HG02642 (cell line): Measurements from ENCODE around the gene USP34.
"Not testable (repeated sequence)": the region's sequence is repeated elsewhere in the genome, so short reads cannot be mapped to it uniquely, and the experiment has no call there.

Experiments used
- ATAC-seq: cut with Tn5 transposase; IDR thresholded peaks from one replicate; pipeline ENCODE4 v1.9.1; 2021; ENCODE audit warnings: mild to moderate bottlenecking; ENCODE audit not compliant: unreplicated experiment, poor library complexity

USP34 gene

DNA sequence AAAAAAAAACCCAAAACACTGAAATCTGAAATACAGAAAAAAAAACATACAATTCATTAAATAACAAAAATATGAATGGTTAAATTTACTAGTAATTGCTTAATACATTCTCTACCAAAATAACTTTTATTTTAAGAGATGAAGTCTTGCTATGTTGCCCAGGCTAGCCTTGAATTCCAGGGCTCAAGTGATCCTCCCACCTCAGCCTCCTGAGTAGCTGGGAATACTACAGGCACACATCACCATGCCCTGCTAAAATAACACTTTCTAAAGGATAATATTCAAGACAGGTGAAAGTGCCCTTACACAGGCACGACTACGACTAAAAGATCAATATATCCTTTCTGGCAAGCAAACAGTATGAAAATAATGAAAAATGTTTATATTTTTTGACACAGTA, 9.5 kb downstream of the USP34 start:
- no peak for ATAC-seq

GRCh38 chr2:61460163-61460562, 10.7 kb downstream of the USP34 start:
- no peak for ATAC-seq

DNA sequence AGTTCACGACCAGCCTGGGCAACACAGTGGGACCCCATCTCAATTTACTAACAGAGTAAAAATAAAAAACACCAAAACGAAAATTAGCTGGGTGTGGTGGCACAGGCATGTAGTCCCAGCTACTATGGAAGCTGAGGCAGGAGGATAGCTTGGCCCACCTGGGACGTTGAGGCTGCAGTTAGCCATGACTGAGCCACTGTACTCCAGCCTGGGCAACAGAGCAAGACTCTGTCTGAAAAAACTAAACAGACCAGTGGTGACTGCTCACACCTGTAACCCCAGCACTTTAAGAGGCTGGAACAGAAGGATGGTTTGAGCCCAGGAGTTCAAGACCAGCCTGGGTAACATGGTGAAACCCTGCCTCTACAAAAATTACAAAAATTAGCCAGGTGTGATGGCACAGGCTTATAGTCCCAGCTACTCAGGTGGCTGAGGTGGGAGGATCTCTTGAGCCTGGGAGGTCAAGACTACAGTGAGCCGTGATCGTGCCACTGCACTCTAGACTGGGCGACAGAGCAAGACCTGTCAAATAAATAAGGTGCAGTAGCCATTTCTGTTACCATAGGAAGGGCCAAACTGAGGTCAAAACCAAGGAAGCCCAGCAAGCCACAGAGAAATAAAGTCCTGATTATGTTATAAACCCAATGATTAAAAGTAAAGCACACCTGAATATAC, 14.0 kb downstream of the USP34 start:
- no peak for ATAC-seq

DNA sequence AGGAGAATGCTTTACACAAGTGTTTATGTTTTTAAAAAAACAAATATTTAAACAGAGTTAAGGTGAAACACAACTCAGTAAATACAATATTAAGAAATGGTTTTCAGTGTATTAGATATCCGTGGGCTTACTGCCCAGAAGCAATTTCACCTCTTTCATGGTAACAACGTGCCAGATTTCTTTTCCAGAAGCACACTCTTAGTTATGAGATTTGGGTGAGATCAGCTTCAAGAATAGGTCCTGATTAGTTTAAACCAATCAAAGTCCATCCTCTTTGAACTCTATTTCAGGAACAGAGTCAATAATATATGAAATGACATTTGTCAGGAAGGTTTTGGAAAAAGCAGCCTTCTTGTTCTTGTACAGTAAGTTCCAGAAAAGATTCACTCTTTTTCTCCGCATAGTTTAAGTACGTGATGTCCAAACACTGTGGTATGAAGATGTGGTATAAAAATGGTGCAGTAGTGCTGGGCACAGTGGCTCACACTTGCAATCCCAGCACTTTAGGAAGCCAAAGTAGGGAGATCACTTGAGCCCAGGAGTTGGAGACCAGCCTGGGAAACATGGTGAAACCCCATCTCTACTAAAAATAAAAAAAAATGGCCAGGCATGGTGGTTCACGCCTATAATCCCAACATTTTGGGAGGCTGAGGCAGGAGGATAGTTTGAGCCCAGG, 14.7 kb downstream of the USP34 start:
- ATAC-seq, result no peak

DNA sequence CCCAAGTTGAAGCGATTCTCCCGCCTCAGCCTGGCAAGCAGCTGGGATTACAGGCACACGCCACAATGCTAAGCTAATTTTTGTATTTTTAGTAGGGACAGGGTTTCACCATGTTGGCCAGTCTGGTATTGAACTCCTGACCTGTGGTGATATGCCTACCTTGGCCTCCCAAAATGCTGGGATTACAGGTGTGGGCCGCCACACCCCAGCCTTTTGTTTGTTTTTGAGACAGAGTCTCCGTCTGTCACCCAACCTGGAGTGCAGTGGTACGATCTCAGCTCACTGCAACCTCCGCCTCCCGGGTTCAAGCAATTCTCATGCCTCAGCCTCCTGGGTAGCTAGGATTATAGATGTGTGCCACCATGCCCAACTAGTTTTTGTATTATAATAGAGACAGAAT, 15.9 kb downstream of the USP34 start:
- not testable (repeated sequence) for ATAC-seq

DNA sequence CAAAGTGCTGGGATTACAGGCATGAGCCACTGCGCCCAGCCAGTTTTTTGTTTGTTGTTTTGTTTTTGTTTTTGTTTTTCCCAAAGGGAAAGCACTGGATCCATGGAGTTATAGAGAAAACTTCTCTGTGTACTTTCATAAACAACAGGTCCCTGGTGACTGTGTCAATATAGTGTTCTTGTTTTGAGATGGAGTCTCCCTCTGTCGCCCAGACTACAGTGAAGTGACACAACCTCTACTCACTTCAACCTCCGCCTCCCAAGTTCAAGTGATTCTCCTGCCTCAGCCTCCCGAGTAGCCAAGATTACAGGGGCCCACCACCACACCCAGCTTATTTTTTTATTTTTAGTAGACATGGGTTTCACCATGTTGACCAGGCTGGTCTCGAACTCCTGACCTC, 16.5 kb downstream of the USP34 start:
- no peak for ATAC-seq

DNA sequence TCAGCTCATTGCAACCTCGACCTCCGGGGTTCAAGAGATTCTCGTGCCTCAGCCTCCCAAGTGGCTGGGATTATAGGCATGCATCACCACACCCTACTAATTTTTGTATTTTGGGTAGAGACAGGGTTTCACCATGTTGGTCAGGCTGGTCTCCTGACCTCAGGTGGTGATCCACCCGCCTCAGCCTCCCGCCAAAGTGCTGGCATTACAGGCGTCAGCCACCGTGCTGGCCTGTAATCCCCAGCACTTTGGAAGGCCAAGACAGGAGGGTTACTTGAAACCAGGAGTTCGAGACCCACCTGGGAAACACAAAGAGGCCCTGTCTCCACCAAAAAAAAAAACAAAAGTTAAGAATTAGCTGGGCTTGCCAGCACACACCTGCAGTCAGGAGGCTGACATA, 18.5 kb downstream of the USP34 start:
- no peak for ATAC-seq

- no peak for ATAC-seq
These were observed 19.7 kb downstream of the USP34 start for GRCh38 chr2:61451178-61451577.

DNA sequence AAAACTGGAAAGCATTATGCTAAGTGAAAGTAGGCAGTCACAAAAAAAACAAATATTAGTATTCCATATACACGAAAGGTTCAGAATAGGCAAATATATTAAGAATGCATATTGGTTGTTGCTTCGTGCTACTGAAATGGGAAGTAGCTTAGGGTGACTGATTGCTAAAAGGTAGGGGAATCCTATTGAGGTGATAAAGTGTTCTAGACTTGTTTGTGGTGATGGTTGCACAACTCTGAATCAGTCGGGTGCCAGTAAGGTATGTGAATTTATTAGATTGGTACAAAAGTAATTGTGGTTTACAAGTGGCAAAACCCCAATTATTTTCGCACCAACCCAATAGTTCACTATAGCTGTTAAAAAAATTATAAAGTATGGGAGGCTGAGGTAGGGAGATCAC, 20.7 kb downstream of the USP34 start:
- no peak for ATAC-seq

- no peak for ATAC-seq
These were observed 22.7 kb downstream of the USP34 start for GRCh38 chr2:61448229-61448628.

GRCh38 chr2:61446971-61447370, 23.9 kb downstream of the USP34 start:
- ATAC-seq, result not testable (repeated sequence)

- peak; percentile 73 for ATAC-seq
These were observed 27.4 kb downstream of the USP34 start for GRCh38 chr2:61443342-61444041.

- no peak for ATAC-seq
These were observed 31.5 kb downstream of the USP34 start for GRCh38 chr2:61439241-61440002.

DNA sequence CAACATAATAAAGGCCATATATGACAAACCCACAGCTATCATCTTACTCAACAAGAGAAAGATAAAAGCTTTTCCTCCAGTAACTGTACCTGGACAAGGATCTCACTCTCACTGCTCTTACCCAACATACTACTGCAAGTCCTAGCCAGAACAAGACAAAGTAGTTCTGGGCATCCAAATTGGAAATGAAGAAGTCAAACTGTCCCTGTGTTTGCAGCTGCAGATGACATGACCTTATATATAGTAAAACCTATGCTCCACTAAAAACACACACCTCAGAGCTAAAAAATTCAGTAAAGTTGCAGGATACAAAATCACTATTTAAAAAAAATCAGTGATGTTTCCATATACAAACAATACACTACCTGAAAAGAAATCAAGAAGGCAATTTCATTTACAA, 32.2 kb downstream of the USP34 start:
- ATAC-seq, result no peak

DNA sequence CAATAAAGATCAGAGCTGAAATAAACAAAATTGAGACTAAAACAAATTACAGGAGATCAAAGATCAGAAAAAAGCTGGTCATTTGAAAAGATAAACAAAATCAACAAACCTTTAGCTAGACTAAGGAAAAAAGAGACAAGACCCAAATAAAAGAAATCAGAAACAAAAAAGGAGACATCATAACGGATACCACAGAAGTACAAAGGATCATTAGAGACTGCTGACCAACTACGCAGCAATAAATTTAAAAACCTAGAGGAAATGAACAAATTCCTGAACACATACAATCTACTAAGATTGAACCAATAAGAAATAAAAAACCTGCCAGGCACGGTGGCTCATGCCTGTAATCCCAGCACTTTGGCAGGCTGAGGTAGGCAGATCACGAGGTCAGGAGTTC, 33.7 kb downstream of the USP34 start:
- ATAC-seq, result no peak

DNA sequence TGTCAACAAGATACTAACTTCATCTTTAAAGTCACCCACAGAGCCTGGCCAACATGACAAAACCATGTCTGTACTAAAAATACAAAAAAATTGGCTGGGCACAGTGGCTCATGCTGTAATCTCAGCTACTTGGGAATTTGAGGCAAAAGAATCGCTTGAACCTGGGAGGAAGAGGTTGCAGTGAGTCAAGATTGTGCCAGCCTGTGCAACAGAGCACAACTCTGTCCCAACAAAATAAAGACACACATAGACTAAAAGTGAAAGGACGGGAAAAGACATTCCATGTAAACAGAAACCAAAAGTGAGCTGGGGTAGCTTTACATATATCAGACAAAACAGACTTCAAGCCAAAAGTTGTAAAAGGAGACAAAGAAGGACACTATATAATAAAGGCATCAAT, 34.8 kb downstream of the USP34 start:
- ATAC-seq, result no peak

DNA sequence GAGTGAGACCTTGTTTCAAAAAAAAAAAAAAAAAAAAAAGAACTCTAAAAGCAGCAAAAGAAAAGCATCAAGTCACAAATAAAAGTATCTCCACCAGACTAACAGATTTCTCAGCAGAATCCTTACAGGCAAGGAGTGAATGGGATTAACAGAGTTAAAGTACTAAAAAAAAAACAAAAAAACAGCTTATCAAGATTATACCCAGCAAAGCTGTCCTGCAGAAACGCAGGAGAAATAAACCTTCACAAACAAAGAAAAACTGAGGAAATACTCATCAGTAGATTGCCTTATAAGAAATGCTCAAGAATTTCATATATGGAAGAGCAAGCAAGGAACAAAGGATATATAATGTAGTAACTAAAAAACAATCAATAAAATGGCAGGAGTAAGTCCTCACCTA, 35.6 kb downstream of the USP34 start:
- no peak for ATAC-seq

GRCh38 chr2:61434314-61434713, 36.6 kb downstream of the USP34 start:
- no peak for ATAC-seq

DNA sequence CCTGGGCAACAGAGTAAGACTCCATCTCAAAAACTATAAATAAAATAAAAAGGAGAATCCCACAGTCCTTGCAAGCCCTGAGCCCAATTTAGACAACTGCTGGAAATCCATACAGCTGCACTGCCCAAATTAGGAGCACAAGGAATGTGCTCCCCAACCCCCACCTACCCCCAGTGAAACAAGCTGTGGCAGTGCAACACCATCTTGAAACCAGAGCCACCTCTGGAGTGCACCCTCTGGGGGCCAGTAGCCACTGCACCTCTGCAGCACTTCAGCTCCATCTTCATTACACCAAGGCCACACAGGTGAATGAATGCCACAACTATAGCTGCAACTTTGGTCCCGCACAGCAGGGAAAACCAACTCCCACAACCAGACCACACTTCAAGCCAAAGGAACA, 37.3 kb downstream of the USP34 start:
- ATAC-seq, result no peak

- ATAC-seq, result no peak
These were observed 37.9 kb downstream of the USP34 start for GRCh38 chr2:61432990-61433389.

DNA sequence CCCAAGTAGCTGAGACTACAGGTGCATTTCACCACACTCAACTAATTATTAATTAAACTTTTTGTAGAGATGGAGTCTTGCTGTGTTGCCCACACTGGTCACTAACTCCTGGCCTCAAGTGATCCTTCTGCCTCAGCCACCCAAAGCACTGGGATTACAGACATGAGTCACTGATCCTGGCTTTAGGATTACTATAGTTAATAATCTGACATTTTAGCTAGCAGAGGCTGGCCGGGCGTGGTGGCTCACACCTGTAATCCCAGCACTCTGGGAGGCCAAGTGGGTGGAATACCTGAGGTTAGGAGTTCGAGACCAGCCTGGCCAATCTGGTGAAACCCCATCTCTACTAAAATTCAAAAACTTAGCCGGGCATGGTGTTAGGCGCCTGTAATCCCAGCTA, 39.5 kb downstream of the USP34 start:
- ATAC-seq, result no peak
